Hepatocyte (in vitro differentiated cells): ENCODE results near the gene APPL2. TPM values are rescaled to one million over a fixed set of nuclear protein-coding genes. Genes with fewer than 3 reads are reported as not detected.

ENCODE experiments used
- DNase-seq: peaks from one replicate; pipeline ENCODE4 v3.0.0-alpha.2; 2016; ENCODE audit warnings: low spot score
- H2AFZ ChIP-seq: fragments of 200-600 bp; sonication (generic); 2 replicates; pipeline ENCODE4 v1.6.0; 2016; ENCODE audit warnings: antibody characterized with exemption, mild to moderate bottlenecking
- H3K27ac ChIP-seq: fragments of 200-600 bp; sonication (generic); 2 replicates; pipeline ENCODE4 v1.5.1; 2016; ENCODE audit warnings: mild to moderate bottlenecking
- H3K27me3 ChIP-seq: fragments of 200-600 bp; sonication (generic); 2 replicates; pipeline ENCODE4 v1.6.1; 2016
- H3K36me3 ChIP-seq: fragments of 200-600 bp; sonication (generic); replicated peaks from 2 replicates; pipeline ENCODE4 v1.5.1; 2016; ENCODE audit warnings: low read depth; ENCODE audit not compliant: insufficient read depth
- H3K4me1 ChIP-seq: fragments of 200-600 bp; sonication (generic); 2 replicates; pipeline ENCODE4 v1.5.1; 2016; ENCODE audit warnings: mild to moderate bottlenecking, moderate library complexity; ENCODE audit not compliant: insufficient read depth
- H3K4me2 ChIP-seq: fragments of 200-600 bp; sonication (generic); 2 replicates; pipeline ENCODE4 v1.6.0; 2016
- H3K4me3 ChIP-seq: fragments of 200-600 bp; sonication (generic); 2 replicates; pipeline ENCODE4 v1.5.1; 2016; ENCODE audit warnings: mild to moderate bottlenecking
- H3K79me2 ChIP-seq: fragments of 200-600 bp; sonication (generic); 2 replicates; pipeline ENCODE4 v1.6.0; 2017; ENCODE audit warnings: mild to moderate bottlenecking
- H3K9me2 ChIP-seq: fragments of 200-600 bp; sonication (generic); replicated peaks from 2 replicates; pipeline ENCODE4 v1.6.0; 2017; ENCODE audit warnings: mild to moderate bottlenecking; ENCODE audit not compliant: insufficient read depth
- H3K9me3 ChIP-seq: fragments of 200-600 bp; sonication (generic); 2 replicates; pipeline ENCODE4 v1.5.1; 2016; ENCODE audit warnings: low read depth, mild to moderate bottlenecking
- H4K20me1 ChIP-seq: fragments of 200-600 bp; sonication (generic); 2 replicates; pipeline ENCODE4 v1.6.0; 2016; ENCODE audit warnings: mild to moderate bottlenecking; ENCODE audit not compliant: insufficient read depth, poor library complexity, severe bottlenecking
- EZH2 ChIP-seq: fragments of 200-600 bp; sonication (generic); IDR thresholded peaks from 2 replicates; pipeline ENCODE4 v1.6.1; 2016; ENCODE audit warnings: antibody characterized with exemption, mild to moderate bottlenecking, borderline replicate concordance
- EZH2phosphoT487 ChIP-seq: fragments of 200-600 bp; sonication (generic); IDR thresholded peaks from one replicate; pipeline ENCODE4 v1.6.1; 2018; ENCODE audit warnings: antibody characterized with exemption, mild to moderate bottlenecking, low read depth, moderate library complexity; ENCODE audit not compliant: unreplicated experiment, severe bottlenecking
- WGBS: methylation state at CpG from one replicate; pipeline ENCODE4 v1.1.6; 2016; ENCODE audit warnings: low lambda C conversion rate; ENCODE audit errors: missing lambda C conversion rate; 5-methylcytosine and 5-hydroxymethylcytosine counted together
- polyA plus RNA-seq: library from polyadenylated mRNA; unstranded; fragments of >200 nt; fragmentation: Nextera tagmentation; extraction: Ambion mirVana; gene quantifications from 2 replicates; pipeline ENCODE4 v1.2.1, GENCODE V29; 2016
- total RNA-seq: library from RNA; depleted of rRNA; stranded (reverse); fragments of >200 nt; gene quantifications from 2 replicates; pipeline ENCODE4 v1.2.3, GENCODE V29; 2014
- TF ChIP-seq, protein P1 (sequence below): fragments of 200-600 bp; sonication (generic); IDR thresholded peaks from 2 replicates; pipeline ENCODE4 v1.5.1; 2016; ENCODE audit warnings: antibody characterized with exemption, mild to moderate bottlenecking; ENCODE audit not compliant: poor library complexity

Gene APPL2
- total and polyA plus RNA-seq, 2 experiments from 2014 or later = 42.2 to 74.1 TPM

DNA sequence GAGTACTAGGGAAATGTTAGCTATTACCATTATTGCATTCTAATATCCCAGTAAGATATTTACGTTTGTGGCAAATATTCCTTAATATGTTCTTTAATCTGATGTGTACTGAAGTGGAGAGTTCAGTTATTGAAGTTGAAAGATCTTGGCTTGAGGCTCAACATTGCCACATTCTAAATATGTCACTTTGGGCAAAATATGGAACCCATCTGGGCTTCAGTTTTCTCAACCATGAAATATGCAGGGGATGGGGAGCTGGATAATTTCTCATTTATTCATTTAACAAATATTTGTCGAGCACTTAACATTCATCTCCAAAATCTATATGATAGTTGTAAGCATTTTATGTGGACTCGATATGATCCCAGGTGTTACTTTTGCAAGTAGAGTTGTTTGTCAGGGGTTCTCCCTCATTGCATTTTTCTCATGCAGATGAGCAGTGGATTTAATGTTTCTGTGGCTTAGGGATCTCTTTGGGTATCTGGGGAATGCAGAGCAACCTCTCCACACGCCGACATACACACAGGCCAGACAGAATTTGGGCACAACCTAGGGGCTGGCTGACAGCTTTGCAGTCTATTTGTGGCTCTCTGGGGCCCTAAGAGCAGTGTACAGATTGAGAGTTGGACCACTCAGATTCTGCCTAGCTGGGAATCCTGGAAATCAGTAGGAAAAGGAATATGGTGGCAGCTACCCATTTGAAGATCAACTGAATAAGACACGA is 26.6 kb upstream of the APPL2 start:
- Histone ChIP-seq H4K20me1 (no peaks in the 10 kb centered on the region), H3K9me3 (no peaks in the 10 kb centered on the region), H3K36me3 (no peaks in the 10 kb centered on the region), H3K79me2 (no peaks in the 10 kb centered on the region), H3K4me2 (no peak overlapping the region), H3K4me3 (no peak overlapping the region), H3K27me3 (no peaks in the 10 kb centered on the region), H3K4me1 (no peaks in the 10 kb centered on the region), H3K9me2 (no peaks in the 10 kb centered on the region), H2AFZ (no peak overlapping the region), H3K27ac (no peak overlapping the region)
- 86% methylated on average over 6 of the region's 6 CpGs for WGBS
- TF ChIP-seq, protein P1, sequence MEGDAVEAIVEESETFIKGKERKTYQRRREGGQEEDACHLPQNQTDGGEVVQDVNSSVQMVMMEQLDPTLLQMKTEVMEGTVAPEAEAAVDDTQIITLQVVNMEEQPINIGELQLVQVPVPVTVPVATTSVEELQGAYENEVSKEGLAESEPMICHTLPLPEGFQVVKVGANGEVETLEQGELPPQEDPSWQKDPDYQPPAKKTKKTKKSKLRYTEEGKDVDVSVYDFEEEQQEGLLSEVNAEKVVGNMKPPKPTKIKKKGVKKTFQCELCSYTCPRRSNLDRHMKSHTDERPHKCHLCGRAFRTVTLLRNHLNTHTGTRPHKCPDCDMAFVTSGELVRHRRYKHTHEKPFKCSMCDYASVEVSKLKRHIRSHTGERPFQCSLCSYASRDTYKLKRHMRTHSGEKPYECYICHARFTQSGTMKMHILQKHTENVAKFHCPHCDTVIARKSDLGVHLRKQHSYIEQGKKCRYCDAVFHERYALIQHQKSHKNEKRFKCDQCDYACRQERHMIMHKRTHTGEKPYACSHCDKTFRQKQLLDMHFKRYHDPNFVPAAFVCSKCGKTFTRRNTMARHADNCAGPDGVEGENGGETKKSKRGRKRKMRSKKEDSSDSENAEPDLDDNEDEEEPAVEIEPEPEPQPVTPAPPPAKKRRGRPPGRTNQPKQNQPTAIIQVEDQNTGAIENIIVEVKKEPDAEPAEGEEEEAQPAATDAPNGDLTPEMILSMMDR = no peak
- TF ChIP-seq EZH2 (no peak), EZH2phosphoT487 (no peak)
- no peak for DNase-seq

- Histone ChIP-seq H2AFZ (no peak overlapping the region), H4K20me1 (no peaks in the 10 kb centered on the region), H3K4me2 (no peak overlapping the region), H3K4me1 (no peaks in the 10 kb centered on the region), H3K9me3 (no peaks in the 10 kb centered on the region), H3K4me3 (no peak overlapping the region), H3K36me3 (no peaks in the 10 kb centered on the region), H3K27ac (no peak overlapping the region), H3K9me2 (no peaks in the 10 kb centered on the region), H3K27me3 (no peaks in the 10 kb centered on the region), H3K79me2 (no peaks in the 10 kb centered on the region)
- DNase-seq = no peak
- no peak for TF ChIP-seq EZH2
- no peak for TF ChIP-seq EZH2phosphoT487
- TF ChIP-seq, protein P1 = no peak
- WGBS = 63% methylated on average over 2 of the region's 2 CpGs
These were observed 25.0 kb upstream of the APPL2 start for GRCh38 chr12:105261010-105261409.

DNA sequence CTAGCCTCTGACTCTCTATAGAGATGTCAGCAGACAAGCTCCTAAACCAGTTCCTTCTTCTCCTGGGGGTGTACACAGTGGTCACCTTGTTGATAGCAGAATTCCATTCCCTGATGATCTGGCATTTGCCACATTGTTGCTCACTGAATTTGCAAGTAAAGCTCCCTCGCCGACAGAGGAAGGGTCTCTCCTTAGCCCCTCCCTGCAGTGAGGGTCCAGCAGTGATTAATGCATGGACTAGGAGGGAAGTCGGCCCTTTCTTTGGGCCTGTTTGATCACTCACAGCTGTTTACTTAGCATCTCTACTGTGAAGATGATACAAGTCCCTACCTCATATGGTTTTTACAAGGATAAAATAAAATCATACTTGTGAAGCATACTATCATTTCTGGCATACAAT is 23.3 kb upstream of the APPL2 start:
- H3K4me3 ChIP-seq = no peak overlapping the region
- no peaks in the 10 kb centered on the region for H3K79me2 ChIP-seq
- no peak for TF ChIP-seq EZH2
- TF ChIP-seq, protein P1 = no peak
- TF ChIP-seq EZH2phosphoT487 = no peak
- H3K27me3 ChIP-seq = no peaks in the 10 kb centered on the region
- no peak for DNase-seq
- H4K20me1 ChIP-seq = no peaks in the 10 kb centered on the region
- no peaks in the 10 kb centered on the region for H3K9me2 ChIP-seq
- H3K4me2 ChIP-seq = no peak overlapping the region
- no peaks in the 10 kb centered on the region for H3K9me3 ChIP-seq
- H3K36me3 ChIP-seq = no peaks in the 10 kb centered on the region
- WGBS = 79% methylated on average over 3 of the region's 3 CpGs
- peaks cover under 1% of the 10 kb centered on the region for H3K4me1 ChIP-seq
- H2AFZ ChIP-seq = no peak overlapping the region
- H3K27ac ChIP-seq = no peak overlapping the region
